H7 (cell line): ENCODE measurements around the gene MYL7. TPM values are rescaled to one million over a fixed set of nuclear protein-coding genes. Genes with fewer than 3 reads are reported as not detected.
"Not testable (repeated sequence)": the region's sequence is repeated elsewhere in the genome, so short reads cannot be mapped to it uniquely, and the experiment has no call there.

Experiments
- DNase-seq: peaks from one replicate; pipeline ENCODE4 v3.0.0; 2012
- H3K27me3 ChIP-seq: 2 replicates; pipeline ENCODE4 v1.6.0; 2011; ENCODE audit warnings: mild to moderate bottlenecking, low read length; ENCODE audit not compliant: control insufficient read depth, insufficient read depth
- H3K36me3 ChIP-seq: replicated peaks from 2 replicates; pipeline ENCODE4 v1.5.1; 2011; ENCODE audit warnings: low read length; ENCODE audit not compliant: control insufficient read depth, insufficient read depth
- H3K4me3 ChIP-seq: 2 replicates; pipeline ENCODE4 v1.5.1; 2011; ENCODE audit warnings: low read depth, mild to moderate bottlenecking, control low read depth, low read length, moderate library complexity; ENCODE audit not compliant: insufficient read depth
- total RNA-seq: library from RNA; depleted of rRNA; stranded (reverse); fragments of >200 nt; shearing (Covaris generic); gene quantifications from 2 replicates; pipeline ENCODE4 v1.2.3, GENCODE V29; 2014

The MYL7 gene
- total RNA-seq, 1 experiment from 2014 or later, result 4.7 TPM

DNA sequence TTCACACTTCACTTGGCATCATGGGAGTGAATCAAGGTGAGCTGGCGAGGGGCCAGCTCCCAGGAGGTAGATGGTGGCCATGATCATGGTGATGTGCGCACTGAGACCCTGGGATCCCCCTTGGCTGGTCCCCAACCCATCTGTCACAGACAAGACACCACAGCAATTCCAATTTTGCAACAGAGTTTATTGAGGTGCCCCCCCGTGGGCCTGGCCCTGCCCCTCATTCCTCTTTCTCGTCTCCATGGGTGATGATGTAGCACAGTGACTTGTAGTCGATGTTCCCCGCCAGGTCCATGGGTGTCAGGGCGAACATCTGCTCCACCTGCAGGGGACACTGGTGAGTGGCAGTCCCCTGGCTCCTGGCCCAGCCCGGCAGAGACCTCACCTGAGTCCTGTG is 2.4 kb downstream of the MYL7 start:
- H3K4me3 ChIP-seq, result no peak overlapping the region
- DNase-seq, result no peak
- H3K36me3 ChIP-seq, result no peaks in the 10 kb centered on the region
- peaks cover 1% of the 10 kb centered on the region; the same call in 1 of the 2 replicates for H3K27me3 ChIP-seq

- H3K27me3 ChIP-seq, result no peaks in the 10 kb centered on the region
- DNase-seq, result no peak
- no peaks in the 10 kb centered on the region for H3K36me3 ChIP-seq
- H3K4me3 ChIP-seq, result no peak overlapping the region
Observed at GRCh38 chr7:44136731-44137130, 4.4 kb downstream of the MYL7 start.

GRCh38 chr7:44134943-44135628 is 6.0 kb downstream of the MYL7 start:
- Histone ChIP-seq H3K27me3 (no peaks in the 10 kb centered on the region), H3K4me3 (no peak overlapping the region), H3K36me3 (no peaks in the 10 kb centered on the region)
- DNase-seq, result no peak

DNA sequence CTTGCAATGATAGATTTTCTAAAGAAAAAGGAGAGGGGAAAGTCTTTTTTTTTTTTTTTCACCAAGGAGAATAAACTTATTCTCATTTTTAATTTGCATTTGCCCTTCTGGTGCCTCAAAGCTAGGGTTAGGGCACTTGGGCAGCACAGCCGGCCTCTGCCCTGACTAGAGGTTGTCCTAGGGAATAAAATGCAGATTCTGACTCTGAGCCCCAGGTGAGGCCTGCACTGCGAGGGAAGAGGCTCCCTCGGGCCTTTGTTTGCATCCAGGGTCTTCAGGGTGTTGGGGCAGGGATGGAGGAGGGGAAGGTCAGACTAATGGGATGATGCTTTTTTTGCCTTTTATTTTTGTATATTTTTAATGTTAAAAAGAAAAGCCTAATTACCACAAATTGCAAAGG is 7.8 kb downstream of the MYL7 start:
- Histone ChIP-seq H3K27me3 (no peaks in the 10 kb centered on the region), H3K4me3 (no peak overlapping the region), H3K36me3 (no peaks in the 10 kb centered on the region)
- no peak for DNase-seq

DNA sequence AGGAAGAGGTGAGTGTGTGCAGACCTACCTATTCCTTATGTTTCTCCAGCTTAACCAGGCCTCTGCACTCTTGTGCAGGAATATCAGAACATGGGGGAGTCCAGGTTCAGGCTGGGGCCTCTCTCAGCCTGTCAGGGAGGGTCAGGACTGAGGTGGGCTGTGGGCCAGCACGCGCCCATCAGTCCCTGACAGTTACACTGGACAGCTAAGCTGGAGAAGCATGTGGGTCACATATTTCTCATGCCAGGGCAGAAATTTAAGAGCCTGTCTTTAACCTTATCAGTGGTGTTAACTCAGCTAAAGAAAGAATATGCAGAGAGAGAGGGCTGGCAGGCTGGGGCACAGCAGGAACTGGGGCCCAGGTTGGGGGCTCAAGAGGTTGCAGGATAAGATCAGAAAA is 9.1 kb downstream of the MYL7 start:
- Histone ChIP-seq H3K27me3 (peaks cover 1% of the 10 kb centered on the region; the same call in 1 of the 2 replicates), H3K4me3 (no peak overlapping the region), H3K36me3 (no peaks in the 10 kb centered on the region)
- DNase-seq, result no peak

- H3K27me3 ChIP-seq, result peaks cover 1% of the 10 kb centered on the region; the same call in 1 of the 2 replicates
- DNase-seq, result peak; percentile 76
- H3K4me3 ChIP-seq, result no peak overlapping the region
- no peaks in the 10 kb centered on the region for H3K36me3 ChIP-seq
Observed at GRCh38 chr7:44131173-44132029, 9.7 kb downstream of the MYL7 start.

DNA sequence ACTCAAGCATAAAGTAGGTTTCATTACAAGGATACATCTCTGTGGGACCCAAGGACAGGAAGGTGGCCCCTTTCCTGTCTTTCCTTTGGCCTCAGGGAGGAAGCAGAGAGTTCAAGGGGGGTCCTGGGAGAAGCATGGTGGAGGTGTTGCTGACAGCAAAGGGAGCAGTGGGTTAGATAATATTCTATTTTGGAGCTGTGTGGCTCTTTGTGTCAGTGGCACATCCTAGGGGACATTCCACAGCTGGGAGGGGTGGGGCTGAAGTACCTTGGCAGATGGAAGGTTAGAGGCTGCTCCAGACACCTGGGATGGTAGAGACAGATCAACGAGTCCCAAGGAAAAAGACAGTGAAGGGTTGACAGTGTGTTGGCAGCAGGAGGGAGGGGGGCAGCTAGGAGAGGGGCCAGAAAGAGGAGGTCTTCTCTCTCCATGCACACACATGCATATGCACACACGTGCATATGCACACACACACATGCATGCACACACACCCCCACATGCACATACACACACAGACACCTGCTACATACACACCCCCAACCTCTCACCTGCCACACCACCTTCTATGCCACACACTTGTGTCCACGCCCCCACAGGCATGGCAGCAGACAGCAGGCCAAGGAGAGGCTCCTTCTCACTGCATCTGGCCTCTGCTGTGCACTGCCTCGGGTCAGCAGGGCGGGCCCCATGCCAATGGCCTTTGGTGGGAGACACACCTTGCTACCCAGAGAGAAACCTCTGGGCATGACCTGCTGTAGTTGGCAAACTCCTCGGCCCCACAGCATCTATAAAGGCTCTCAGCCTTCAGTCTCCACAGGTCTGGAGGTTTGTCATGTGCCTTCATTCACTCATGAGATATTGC is 12.2 kb downstream of the MYL7 start:
- no peaks in the 10 kb centered on the region for H3K36me3 ChIP-seq

DNA sequence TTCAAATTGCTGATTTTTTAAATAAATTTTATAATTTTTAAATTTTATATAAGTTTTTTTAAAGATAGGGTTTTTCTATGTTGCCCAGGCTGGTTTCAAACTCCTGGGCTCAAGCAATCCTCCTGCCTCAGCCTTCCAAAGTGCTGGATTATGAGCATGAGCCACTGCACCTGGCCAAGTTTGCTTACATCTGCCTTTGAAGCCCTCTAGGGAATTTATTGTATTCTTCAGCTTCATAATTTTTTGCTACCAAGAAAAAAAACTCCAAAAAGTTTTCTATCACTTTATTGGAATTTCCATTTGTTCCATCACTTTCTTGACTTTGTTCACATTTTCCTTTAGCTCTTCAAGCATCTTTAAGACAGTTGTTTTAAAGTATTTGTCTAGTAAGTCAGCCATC is 14.0 kb downstream of the MYL7 start:
- Histone ChIP-seq H3K27me3 (peaks cover 10% of the 10 kb centered on the region), H3K4me3 (no peak overlapping the region), H3K36me3 (no peaks in the 10 kb centered on the region)
- no peak for DNase-seq

More for the DNA sequence above, 12.2 kb downstream of the MYL7 start:
- DNase-seq, result no peak
- Histone ChIP-seq H3K27me3 (peaks cover 7% of the 10 kb centered on the region), H3K4me3 (no peak overlapping the region)

- DNase-seq, H3K36me3 ChIP-seq, H3K27me3 ChIP-seq, H3K4me3 ChIP-seq: not testable (repeated sequence)
Observed at GRCh38 chr7:44126574-44126973, 14.6 kb downstream of the MYL7 start.

GRCh38 chr7:44124822-44125202 is 16.3 kb downstream of the MYL7 start:
- Histone ChIP-seq H3K36me3 (peaks cover 10% of the 10 kb centered on the region), H3K27me3 (peaks cover 10% of the 10 kb centered on the region), H3K4me3 (no peak overlapping the region)
- DNase-seq, result no peak

DNA sequence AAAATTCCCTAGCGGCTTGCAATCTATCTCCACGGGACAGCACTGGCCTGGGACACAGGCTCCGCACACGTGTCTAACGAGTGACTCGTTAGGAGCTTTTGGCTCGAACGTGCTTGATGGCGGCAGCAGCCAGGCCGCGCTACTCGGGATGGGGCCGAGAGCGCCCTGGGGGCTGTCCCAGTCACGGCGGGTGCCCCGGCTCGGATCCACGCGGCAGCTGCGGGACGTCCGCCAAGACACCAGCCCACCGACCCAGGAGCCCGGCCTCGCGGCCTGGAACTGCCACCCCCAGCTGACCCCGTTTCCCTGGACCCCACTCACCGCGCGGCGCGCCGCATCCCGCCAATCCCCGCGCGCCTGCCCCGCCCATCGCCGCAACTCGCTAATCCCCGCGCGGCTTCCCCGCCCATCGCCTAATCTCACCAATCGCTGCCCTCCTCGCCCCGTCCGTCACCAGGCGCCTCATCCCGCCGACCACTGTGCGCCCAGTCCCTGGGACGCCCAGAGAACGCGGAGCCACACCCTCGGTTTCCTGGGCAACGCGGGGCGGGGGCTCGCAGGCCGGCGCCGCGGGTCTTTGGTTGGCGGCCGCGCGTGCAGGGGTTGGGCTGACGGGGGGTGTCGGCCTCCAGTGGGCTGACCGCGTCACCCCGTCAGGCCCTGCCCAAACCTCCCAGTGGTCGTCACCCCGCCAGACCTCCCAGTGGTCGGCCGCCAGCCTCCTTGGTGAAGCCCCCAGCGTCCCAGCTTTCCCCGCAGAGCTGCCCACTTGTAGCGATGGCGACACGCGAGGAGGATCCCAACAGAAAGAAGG is 17.7 kb downstream of the MYL7 start, which contains the start of gene POLD2:
Gene POLD2, minus strand, starts transcription at position 359 of the 814 bp plus-strand sequence. CDS start 1,495 bp downstream, outside the sequence.
- Histone ChIP-seq H3K36me3 (peaks cover 15% of the 10 kb centered on the region), H3K4me3 (peak within 1 kb of the TSS; percentile 93), H3K27me3 (peaks cover 10% of the 10 kb centered on the region)
- DNase-seq, result peak; percentile 100

GRCh38 chr7:44122529-44122928 is 18.6 kb downstream of the MYL7 start:
- peaks cover 8% of the 10 kb centered on the region for H3K27me3 ChIP-seq
- H3K36me3 ChIP-seq, result peaks cover 19% of the 10 kb centered on the region
- DNase-seq, result no peak
- H3K4me3 ChIP-seq, result peak overlapping the region; percentile 93

DNA sequence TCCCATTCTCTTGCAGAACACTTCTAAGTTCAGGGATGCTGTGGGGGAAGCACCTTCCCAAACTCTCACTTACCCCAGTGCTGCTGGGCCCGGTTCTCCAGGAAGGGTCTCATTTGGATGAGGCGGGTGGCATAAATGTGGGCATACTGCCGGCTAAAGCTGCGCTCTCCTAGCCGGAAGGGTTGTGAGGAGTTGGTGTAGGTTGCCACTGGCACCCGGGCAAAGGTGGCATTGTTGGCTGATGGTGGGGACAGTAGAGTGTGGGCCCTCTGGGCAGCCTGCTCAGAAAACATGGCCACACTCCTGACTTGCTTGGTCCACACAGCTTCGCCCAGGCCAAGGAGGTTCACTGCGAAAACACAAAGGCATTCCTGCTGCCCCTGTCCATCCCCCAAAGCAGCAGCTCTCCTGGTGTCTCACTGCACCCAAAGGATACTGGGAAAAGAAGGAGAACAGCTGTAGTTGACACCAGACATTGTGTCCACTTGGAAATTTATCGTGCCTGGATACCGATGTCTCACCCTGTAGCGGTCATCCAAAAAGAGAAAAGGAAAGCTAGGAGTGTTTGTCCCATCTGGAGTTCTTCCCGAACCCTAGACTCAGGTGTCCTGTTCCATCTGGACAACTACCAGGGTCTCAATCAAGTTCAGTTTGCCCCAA is 19.2 kb downstream of the MYL7 start:
- Histone ChIP-seq H3K27me3 (peaks cover 8% of the 10 kb centered on the region), H3K4me3 (no peak overlapping the region), H3K36me3 (peaks cover 23% of the 10 kb centered on the region)
- no peak for DNase-seq
